ENCODE data around the gene TBX20.
"Not testable (repeated sequence)": the region's sequence is repeated elsewhere in the genome, so short reads cannot be mapped to it uniquely, and the experiment has no call there.

TBX20 gene

GRCh38 chr7:35220176-35220575 is 33.7 kb downstream of the TBX20 start:
- DNase-seq: not testable (repeated sequence)

GRCh38 chr7:35216033-35216432 is 37.9 kb downstream of the TBX20 start:
- not testable (repeated sequence) for DNase-seq

DNA sequence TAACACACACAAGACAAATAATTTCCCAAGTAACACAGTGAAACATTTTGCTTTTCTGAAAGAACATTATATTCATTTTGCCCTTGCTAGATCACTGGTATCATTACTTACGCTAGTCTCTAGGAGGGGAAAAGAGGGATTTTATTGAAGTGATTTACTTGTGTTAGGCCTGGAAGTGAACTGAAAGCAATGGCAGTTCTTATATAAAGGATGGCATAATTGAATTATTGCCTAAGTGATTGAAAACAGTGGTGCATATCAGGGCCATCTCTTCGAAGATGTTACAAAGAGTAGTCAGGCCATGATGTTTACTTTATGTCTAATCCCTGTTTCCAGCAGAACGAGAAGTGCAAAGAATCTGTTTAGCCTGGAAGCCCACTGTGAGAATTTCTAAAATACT is 38.8 kb downstream of the TBX20 start:
- not testable (repeated sequence) for DNase-seq

- DNase-seq: not testable (repeated sequence)
These were observed 47.0 kb downstream of the TBX20 start for GRCh38 chr7:35206924-35207323.

- not testable (repeated sequence) for DNase-seq
These were observed 49.0 kb downstream of the TBX20 start for GRCh38 chr7:35204850-35205249.

DNA sequence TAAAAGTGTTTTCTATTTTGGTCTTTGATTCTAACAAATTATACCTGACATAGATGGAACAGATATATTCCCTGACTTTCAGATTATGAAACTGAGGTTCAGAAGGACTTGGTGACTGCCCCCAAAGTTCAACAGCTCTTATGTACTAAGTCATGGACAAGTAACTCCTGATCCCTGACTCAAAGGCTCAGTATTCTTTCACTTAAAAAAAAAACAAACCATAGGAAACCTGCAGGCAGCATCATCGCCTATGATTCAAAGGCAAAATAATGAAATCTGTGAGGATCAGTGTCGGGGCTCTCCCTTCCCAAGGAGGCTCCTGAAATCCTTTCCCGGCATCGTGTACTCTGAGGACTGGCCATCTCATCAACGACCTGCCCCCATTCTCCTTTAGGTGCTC is 49.9 kb downstream of the TBX20 start:
- peak; percentile 3 for DNase-seq

GRCh38 chr7:35202353-35202752 is 51.5 kb downstream of the TBX20 start:
- DNase-seq: not testable (repeated sequence)

- DNase-seq: not testable (repeated sequence)
These were observed 53.7 kb downstream of the TBX20 start for GRCh38 chr7:35200170-35200569.

DNA sequence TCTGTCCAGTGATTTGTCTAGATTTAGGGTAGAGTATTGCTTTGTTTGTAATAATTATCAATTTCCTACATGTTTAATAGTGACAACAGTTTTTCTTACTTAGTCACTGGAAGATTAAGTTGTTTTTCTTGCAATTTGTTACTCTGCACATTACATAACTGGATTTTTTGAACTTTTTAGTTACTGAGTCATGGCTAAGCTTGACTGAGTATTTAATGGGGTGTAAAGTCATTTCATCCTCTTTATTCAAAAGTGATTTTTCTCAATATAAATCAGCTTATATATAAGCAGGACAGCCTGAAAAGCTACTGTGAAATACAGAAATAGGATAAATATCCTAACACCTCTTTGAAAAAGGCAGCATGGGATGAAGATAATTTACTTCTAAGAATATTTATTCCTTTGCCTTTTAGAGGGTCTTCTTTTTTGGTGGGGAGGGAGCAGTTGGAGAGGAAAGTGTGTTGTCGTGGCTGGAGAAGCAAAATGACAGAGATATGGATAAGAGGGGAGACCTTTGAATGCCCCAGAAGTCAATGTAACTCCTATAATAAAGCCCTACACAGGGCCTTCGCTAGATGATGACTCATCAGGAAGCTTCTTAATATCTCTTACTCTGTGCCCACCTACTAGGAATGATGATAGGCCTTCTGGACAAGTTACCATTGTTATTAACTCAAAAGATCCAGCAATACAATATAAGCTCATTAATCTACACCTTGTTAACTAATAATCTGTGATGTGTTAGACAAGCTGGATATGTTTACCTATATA is 55.3 kb downstream of the TBX20 start:
- peak; percentile 50 for DNase-seq

- DNase-seq: not testable (repeated sequence)
These were observed 62.3 kb downstream of the TBX20 start for GRCh38 chr7:35191571-35191970.

DNA sequence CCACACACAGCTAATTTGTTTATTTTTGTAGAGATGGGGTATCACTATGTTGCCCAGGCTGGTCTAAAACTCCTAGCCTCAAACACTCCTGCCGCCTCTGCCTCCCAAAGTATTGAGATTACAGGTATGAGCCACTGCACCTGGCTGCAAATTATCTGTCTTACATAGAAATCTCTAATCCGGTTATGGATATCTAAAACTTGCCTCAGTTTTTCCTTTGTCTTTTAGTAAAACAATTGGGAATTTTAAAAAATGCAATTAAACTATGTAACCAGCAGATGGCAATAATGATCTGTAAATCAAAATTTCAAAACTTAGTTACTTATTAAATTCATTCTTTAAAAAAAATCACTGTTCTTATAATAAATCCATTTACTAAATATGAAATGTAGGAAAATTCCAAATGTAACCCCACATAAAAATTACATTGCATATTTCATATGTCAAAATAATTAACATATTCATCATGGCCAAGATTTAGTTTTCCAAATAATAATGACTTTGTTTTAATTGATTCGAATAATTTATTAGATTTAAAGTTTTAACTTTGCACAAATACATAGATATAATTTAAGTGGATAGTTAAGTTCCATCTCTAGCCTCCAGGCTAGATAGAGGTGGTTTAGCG is 63.6 kb downstream of the TBX20 start:
- not testable (repeated sequence) for DNase-seq

GRCh38 chr7:35186751-35187150 is 67.1 kb downstream of the TBX20 start:
- peak; percentile 16 for DNase-seq

- peak; percentile 45 for DNase-seq
These were observed 67.8 kb downstream of the TBX20 start for GRCh38 chr7:35185908-35186731.

- not testable (repeated sequence) for DNase-seq
These were observed 68.4 kb downstream of the TBX20 start for GRCh38 chr7:35185578-35185907.

DNA sequence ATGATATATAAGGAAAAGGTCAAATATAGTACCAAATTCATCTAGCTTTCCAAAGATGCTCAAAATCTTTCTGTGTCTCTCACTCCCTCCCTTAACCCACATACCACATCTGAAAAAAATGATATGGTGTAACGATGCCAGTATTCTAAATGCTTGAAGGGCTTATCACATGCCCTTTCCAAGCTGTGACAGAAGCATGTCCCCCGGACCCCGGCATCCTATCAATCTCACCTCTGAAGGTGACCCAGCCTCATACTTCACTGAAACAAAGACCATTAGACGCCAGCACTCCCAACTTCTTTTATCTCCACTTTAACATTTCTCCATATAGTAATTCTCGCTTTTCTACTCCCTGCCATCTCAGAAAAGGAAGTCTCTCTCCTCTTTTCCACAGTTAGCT is 68.9 kb downstream of the TBX20 start:
- DNase-seq: not testable (repeated sequence)

- not testable (repeated sequence) for DNase-seq
These were observed 69.9 kb downstream of the TBX20 start for GRCh38 chr7:35183873-35184503.

GRCh38 chr7:35180665-35181064 is 73.2 kb downstream of the TBX20 start:
- not testable (repeated sequence) for DNase-seq

GRCh38 chr7:35173176-35173575 is 80.7 kb downstream of the TBX20 start:
- not testable (repeated sequence) for DNase-seq

- DNase-seq: not testable (repeated sequence)
These were observed 81.8 kb downstream of the TBX20 start for GRCh38 chr7:35172131-35172530.

DNA sequence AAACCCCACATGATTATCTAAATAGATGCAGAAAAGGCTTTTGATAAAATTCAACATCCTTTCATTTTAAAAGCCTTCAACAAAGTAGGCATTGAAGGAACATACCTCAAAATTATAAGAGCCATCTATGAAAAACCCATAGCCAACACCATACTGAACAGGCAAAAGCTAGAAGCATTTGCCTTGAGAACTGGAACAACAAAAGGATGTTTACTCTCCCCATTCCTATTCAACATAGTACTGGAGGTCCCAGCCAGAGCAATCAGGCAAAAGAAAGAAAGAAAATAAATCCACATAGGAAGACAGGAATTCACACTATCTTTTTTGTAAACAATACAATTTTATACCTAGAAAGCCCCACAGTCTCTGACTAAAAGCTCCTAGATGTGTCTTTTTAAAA is 86.2 kb downstream of the TBX20 start:
- peak; percentile 27 for DNase-seq

DNA sequence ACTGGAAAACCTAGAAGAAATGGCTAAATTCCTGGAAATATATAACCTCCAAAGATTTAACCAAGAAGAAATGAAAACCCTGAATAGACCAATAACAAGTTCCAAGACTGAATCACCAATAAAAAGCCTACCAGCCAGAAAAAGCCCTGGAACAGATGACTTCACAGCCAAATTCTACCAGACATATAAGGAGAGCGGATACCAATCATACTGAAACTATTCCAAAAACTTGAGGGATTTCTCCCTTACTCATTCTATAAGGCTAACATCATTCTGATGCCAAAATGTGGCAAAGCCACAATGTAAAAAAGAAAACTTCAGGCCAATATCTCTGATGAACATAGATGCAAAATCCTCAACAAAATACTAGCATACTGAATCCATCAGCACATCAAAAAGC is 86.7 kb downstream of the TBX20 start:
- not testable (repeated sequence) for DNase-seq

- not testable (repeated sequence) for DNase-seq
These were observed 92.7 kb downstream of the TBX20 start for GRCh38 chr7:35161059-35161740.
